ENCODE data around the gene HIP1.
"Not testable (repeated sequence)": the region's sequence is repeated elsewhere in the genome, so short reads cannot be mapped to it uniquely, and the experiment has no call there.

The HIP1 gene

DNA sequence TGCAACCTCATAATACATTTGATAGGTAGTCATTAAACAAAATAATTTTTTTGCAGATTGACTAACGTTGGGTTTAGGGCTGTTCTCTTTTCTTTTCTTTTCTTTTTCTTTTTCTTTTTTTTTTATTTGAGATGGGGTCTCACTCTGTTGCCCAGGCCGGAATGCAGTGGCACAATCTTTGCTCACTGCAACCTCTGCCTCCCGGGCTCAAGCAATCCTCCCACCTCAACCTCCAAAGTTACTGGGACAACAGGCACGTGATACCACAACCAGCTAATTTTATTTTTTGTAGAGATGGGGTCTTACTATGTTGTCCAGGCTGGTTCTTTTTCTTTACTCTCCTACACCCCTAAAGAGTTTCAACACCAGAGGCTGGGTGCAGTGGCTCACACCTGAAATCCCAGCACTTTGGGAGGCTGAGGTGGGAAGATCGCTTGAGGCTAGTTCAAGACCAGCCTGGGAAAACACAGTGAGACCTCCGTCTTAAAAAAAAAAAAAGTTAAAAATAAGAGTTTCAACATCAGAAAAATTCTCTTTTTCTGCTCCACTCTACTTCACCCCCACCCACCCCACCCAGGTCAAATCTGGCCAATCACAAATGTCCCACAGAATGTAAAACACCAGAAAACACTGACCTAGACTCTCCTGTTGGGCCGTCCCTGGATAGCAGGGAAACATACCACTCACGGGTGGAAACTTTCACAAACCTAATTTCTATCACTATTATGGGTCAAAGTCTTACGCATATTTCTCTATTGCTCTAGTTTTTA is 3.0 kb downstream of the HIP1 start:
- Histone ChIP-seq H3K36me3 (ENCODE audit: control insufficient read depth, low read depth, low read length) (no peaks in the 10 kb centered on the region), H3K27me3 (ENCODE audit: control insufficient read depth, insufficient read depth, low read length) (peaks cover 18% of the 10 kb centered on the region), H3K9me3 (ENCODE audit: control insufficient read depth, low read depth, low read length) (no peaks in the 10 kb centered on the region), H3K4me3 (ENCODE audit: low read length) (no peak overlapping the region), H3K4me1 (ENCODE audit: control insufficient read depth, low read depth, low read length) (peaks cover 4% of the 10 kb centered on the region), H3K27ac (ENCODE audit: low read length) (no peak overlapping the region), H3K9ac (ENCODE audit: low read length) (no peak overlapping the region)

DNA sequence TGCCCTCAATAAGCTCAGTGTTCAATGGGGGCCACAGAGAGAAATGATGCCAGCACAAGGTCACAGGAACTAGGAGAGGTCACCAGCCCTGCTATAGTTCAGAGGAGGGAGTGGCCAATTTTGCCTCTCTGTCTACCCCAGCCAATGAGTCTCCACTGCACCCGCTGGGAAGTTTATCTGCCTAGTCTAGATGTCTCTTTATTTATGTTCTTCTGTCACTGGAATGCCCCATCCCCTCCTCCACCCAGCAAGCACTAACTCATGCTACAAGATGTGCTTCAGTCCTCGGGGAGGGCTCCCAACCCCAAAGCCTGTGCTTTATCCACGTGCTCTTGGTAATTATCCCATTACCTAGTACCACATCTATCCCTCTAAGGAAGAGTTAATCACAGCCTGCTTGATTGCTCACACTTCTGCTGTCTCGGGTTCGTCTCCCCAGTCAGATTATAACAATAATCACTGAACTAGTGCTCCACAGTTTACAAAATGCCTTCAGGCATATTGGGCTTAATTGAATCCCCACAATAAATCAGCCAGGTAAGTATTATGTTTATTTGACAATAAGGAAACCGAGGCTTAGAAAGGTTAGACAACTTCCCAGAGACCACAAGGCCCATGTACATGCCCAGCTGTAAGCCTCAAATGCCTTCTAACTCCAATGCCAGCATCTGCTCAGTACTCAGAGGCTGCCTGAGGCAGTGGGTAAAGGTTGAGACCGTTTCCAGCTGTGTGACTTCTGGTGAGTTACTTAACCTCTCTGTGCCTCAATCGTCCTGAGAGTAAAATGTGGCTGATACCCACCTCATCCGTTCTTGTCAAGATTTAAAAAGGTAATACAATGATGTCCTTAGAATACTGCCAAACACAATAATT is 3.9 kb downstream of the HIP1 start:
- Histone ChIP-seq H3K27ac (ENCODE audit: low read length) (no peak overlapping the region), H3K9ac (ENCODE audit: low read length) (no peak overlapping the region)

DNA sequence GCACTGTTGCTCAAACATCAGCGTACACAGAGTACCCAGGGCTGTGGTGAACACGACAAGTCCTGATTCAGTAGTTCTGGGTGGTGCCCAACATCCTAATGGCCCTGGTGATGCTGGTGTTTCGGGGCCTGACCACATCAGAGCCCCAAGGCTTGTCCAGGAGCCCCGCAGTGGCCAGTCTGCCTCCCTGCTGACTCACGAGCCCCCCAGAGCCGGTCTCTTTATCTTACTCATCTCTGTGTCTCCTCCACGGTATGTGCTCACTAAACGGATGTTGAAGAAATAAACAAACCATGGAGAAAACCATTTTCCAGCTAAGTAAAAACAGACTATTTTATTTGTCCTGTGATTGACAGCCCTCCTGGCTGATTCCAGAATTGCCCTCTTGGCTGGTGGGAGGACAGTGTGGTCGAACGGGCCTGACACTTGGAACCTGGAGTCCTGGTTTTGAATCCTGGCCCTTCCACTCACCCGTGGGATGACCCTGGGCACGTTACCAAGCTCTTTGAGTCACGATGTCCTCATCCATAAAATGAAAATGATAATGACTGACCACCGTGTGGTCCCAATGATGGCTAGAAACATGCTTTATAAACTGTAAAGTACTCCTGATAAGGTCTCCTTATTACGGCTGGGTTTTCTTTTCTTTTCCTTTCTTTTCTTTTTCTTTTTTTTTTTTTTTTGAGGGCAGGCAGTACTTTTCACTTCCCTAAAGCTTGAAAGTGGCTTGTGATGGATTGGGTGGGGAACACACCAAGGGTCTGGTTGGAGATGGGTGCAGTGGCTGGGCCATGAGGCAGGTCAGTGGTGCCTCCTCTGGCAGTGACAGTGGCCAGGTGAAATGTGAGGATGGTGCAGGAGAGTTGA is 5.7 kb downstream of the HIP1 start:
- no peak overlapping the region for H3K9ac ChIP-seq (ENCODE audit: low read length)
- no peaks in the 10 kb centered on the region for H3K36me3 ChIP-seq (ENCODE audit: control insufficient read depth, low read depth, low read length)
- peaks cover 6% of the 10 kb centered on the region for H3K27me3 ChIP-seq (ENCODE audit: control insufficient read depth, insufficient read depth, low read length)
- H3K27ac ChIP-seq (ENCODE audit: low read length), result no peak overlapping the region
- peaks cover 5% of the 10 kb centered on the region for H3K4me1 ChIP-seq (ENCODE audit: control insufficient read depth, low read depth, low read length)
- H3K4me3 ChIP-seq (ENCODE audit: low read length), result no peak overlapping the region
- H3K9me3 ChIP-seq (ENCODE audit: control insufficient read depth, low read depth, low read length), result no peaks in the 10 kb centered on the region

More for the DNA sequence above, 3.9 kb downstream of the HIP1 start:
- H3K9me3 ChIP-seq (ENCODE audit: control insufficient read depth, low read depth, low read length), result no peaks in the 10 kb centered on the region
- H3K4me1 ChIP-seq (ENCODE audit: control insufficient read depth, low read depth, low read length), result peaks cover 4% of the 10 kb centered on the region
- H3K36me3 ChIP-seq (ENCODE audit: control insufficient read depth, low read depth, low read length), result no peaks in the 10 kb centered on the region
- peaks cover 12% of the 10 kb centered on the region for H3K27me3 ChIP-seq (ENCODE audit: control insufficient read depth, insufficient read depth, low read length)
- H3K4me3 ChIP-seq (ENCODE audit: low read length), result no peak overlapping the region

DNA sequence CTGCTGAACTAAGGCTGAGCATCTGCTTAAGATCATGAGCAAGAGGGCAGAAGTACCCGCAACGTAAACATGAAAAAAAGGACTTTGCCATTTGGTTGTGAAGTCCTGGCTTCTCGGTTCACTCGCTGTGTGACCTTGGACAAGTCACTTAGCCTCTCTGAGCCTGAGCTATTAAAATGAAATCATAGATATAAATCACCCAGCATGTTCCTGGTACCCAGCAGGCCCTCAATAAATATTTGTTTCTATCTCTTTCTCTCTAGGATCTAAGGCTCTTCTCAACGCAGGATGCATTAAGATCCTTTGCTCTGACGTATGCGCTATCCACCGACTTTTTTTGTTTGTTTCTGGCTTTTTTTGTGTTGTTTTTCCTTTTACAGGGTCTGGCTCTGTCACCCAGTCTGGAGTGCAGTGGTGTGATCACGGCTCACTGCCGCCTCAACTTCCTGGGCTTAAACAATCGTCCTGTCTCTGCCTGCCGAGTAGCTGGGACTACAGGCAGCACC is 6.7 kb downstream of the HIP1 start:
- H3K4me1 ChIP-seq (ENCODE audit: control insufficient read depth, low read depth, low read length), result peaks cover 4% of the 10 kb centered on the region
- H3K27ac ChIP-seq (ENCODE audit: low read length), result no peak overlapping the region
- no peaks in the 10 kb centered on the region for H3K9me3 ChIP-seq (ENCODE audit: control insufficient read depth, low read depth, low read length)
- H3K4me3 ChIP-seq (ENCODE audit: low read length), result no peak overlapping the region
- no peaks in the 10 kb centered on the region for H3K36me3 ChIP-seq (ENCODE audit: control insufficient read depth, low read depth, low read length)
- no peak overlapping the region for H3K9ac ChIP-seq (ENCODE audit: low read length)
- H3K27me3 ChIP-seq (ENCODE audit: control insufficient read depth, insufficient read depth, low read length), result no peaks in the 10 kb centered on the region

DNA sequence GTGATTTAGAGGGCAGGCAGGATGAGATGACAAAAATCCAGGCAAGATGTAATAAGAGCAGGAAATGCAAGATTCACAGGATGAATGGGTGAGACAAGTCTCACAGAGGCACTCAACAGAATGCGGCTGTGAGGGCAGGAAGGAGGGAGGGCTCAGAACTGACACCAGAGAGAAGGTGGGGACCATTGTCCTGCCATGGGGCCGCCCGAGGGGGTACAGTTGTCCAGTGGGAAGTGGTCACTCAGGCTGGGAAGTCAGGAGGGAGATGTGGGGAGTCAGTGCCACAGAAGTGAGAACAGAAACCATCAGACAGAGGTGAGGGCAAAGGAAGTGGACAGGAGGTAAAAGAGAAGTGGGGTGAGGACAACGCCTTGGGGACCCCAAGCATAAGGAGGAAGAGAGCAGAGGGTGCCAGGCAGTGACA is 8.9 kb downstream of the HIP1 start:
- Histone ChIP-seq H3K9me3 (ENCODE audit: control insufficient read depth, low read depth, low read length) (no peaks in the 10 kb centered on the region), H3K4me3 (ENCODE audit: low read length) (no peak overlapping the region), H3K36me3 (ENCODE audit: control insufficient read depth, low read depth, low read length) (no peaks in the 10 kb centered on the region), H3K4me1 (ENCODE audit: control insufficient read depth, low read depth, low read length) (peaks cover 4% of the 10 kb centered on the region), H3K27me3 (ENCODE audit: control insufficient read depth, insufficient read depth, low read length) (no peaks in the 10 kb centered on the region), H3K9ac (ENCODE audit: low read length) (no peak overlapping the region), H3K27ac (ENCODE audit: low read length) (no peak overlapping the region)

DNA sequence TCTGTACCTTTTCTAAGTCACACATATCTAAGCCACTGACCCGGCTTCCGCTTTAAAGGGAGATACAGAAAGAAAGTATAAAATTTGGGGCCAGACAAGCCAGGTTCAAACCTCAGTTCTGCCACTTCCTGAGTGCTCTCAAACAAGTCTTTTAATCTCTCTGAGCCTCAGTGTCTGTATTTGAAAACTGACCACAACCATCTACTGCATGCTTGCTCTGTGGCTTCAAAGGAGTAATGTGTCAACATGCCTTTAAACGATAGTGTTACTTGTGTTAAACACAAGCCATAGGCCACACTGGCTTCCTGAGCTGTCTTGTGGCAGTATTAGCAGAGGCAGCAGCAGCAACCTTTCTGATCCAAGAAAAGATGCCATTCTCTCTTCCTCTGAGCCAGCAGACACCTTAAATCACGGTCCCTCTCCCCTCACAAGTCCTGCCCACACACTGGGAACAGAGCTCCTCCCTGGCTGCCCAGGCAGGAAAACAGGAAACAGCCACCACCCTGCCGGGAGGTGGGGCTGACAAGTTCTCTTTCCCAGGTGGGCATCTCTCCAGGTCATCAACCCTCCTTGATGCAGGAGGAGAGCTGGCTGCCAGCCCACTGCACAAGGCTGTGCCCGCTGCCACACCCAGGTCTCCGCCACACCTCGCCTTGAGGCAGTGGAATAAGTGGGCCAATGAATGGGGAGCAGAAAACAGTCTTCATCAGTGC is 10.7 kb downstream of the HIP1 start:
- Histone ChIP-seq H3K4me3 (ENCODE audit: low read length) (no peak overlapping the region), H3K9me3 (ENCODE audit: control insufficient read depth, low read depth, low read length) (no peaks in the 10 kb centered on the region), H3K27ac (ENCODE audit: low read length) (no peak overlapping the region), H3K36me3 (ENCODE audit: control insufficient read depth, low read depth, low read length) (no peaks in the 10 kb centered on the region), H3K4me1 (ENCODE audit: control insufficient read depth, low read depth, low read length) (peaks cover 4% of the 10 kb centered on the region), H3K27me3 (ENCODE audit: control insufficient read depth, insufficient read depth, low read length) (no peaks in the 10 kb centered on the region), H3K9ac (ENCODE audit: low read length) (no peak overlapping the region)

DNA sequence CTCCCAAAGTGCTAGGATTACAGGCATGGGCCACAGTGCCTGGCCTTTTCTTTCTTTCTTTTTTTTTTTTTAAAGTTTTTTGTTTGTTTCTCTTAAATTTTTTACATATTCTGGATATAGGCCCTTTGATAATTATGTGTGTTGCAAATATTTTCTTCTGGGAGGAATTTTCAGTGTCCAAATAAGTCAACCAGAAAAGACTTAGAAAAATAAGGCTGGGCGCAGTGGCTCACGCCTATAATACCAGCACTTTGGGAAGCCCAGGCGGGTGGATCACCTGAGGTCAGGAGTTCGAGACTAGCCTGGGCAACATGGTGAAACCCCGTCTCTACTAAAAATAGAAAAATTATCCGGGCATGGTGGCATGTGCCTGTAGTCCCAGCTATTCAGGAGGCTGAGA is 11.4 kb downstream of the HIP1 start:
- H3K9me3 ChIP-seq (ENCODE audit: control insufficient read depth, low read depth, low read length); H3K9ac ChIP-seq (ENCODE audit: low read length); H3K36me3 ChIP-seq (ENCODE audit: control insufficient read depth, low read depth, low read length); H3K27ac ChIP-seq (ENCODE audit: low read length); H3K4me1 ChIP-seq (ENCODE audit: control insufficient read depth, low read depth, low read length); H3K27me3 ChIP-seq (ENCODE audit: control insufficient read depth, insufficient read depth, low read length); H3K4me3 ChIP-seq (ENCODE audit: low read length): not testable (repeated sequence)

DNA sequence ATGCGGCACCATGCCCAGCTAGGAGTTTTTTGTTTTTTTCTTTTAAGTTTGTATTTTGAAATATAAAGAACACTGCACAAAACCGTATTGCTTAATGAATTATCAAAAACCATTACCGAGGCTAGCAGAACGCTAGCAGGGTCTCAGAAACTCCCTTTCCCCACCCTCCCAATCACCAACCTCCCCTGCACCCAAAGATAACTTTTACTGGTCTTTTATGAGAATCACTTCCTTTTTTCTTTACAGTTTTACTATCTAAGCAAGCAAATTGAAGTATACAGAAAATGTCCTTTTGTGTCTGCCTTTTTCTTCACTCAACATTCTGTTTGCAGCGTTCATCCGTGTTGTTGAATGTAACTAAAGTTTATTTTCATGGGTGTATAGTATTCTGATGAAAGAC is 13.4 kb downstream of the HIP1 start:
- H3K4me3 ChIP-seq (ENCODE audit: low read length), result no peak overlapping the region
- peaks cover 4% of the 10 kb centered on the region for H3K4me1 ChIP-seq (ENCODE audit: control insufficient read depth, low read depth, low read length)

DNA sequence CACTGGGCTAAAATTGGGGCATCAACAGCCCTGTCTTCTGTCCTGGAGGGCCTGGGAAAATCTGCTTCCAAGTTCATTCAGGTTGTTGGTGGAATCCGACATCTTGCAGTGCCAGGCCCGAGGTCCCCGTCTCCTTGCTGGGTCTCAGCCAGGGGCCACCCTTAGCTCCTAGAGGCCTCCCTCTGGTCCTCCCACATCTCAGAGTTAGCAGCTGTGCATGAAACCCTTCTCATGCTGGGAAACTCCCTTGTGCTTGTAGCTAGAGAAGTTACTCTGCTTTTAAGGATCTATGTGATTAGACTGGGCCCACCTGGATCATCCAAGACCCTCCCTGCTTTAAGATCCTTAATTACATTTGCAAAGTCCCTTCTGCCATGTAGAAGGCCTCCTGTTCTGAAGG is 15.3 kb downstream of the HIP1 start:
- H3K4me3 ChIP-seq (ENCODE audit: low read length), result no peak overlapping the region
- no peak overlapping the region for H3K27ac ChIP-seq (ENCODE audit: low read length)
- H3K36me3 ChIP-seq (ENCODE audit: control insufficient read depth, low read depth, low read length), result no peaks in the 10 kb centered on the region
- peaks cover 4% of the 10 kb centered on the region for H3K4me1 ChIP-seq (ENCODE audit: control insufficient read depth, low read depth, low read length)
- no peaks in the 10 kb centered on the region for H3K27me3 ChIP-seq (ENCODE audit: control insufficient read depth, insufficient read depth, low read length)
- no peak overlapping the region for H3K9ac ChIP-seq (ENCODE audit: low read length)
- no peaks in the 10 kb centered on the region for H3K9me3 ChIP-seq (ENCODE audit: control insufficient read depth, low read depth, low read length)

More for the DNA sequence above, 13.4 kb downstream of the HIP1 start:
- Histone ChIP-seq H3K27me3 (ENCODE audit: control insufficient read depth, insufficient read depth, low read length) (no peaks in the 10 kb centered on the region), H3K9me3 (ENCODE audit: control insufficient read depth, low read depth, low read length) (no peaks in the 10 kb centered on the region), H3K27ac (ENCODE audit: low read length) (no peak overlapping the region), H3K36me3 (ENCODE audit: control insufficient read depth, low read depth, low read length) (no peaks in the 10 kb centered on the region), H3K9ac (ENCODE audit: low read length) (no peak overlapping the region)

DNA sequence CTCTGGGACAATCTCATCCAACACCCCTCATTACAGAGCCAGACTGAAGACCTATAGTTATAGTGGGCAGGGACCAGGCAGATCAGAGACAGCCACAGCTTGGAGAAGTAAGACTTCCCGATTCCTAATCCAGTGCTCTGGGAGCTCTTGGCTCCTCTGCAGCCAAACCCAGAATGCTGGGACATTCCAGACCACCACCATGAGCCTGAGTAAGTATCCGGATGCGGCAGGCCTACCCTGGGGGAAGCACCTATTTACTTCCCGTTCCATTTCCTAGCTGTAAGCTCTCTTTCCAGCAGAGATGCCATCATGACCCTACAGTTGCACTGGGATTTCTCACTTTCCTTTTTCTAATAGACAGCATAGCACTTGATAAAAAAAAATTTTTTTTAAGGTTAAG is 16.4 kb downstream of the HIP1 start:
- Histone ChIP-seq H3K4me1 (ENCODE audit: control insufficient read depth, low read depth, low read length) (no peaks in the 10 kb centered on the region), H3K27ac (ENCODE audit: low read length) (no peak overlapping the region), H3K27me3 (ENCODE audit: control insufficient read depth, insufficient read depth, low read length) (no peaks in the 10 kb centered on the region), H3K36me3 (ENCODE audit: control insufficient read depth, low read depth, low read length) (no peaks in the 10 kb centered on the region), H3K4me3 (ENCODE audit: low read length) (no peak overlapping the region), H3K9me3 (ENCODE audit: control insufficient read depth, low read depth, low read length) (no peaks in the 10 kb centered on the region), H3K9ac (ENCODE audit: low read length) (no peak overlapping the region)

DNA sequence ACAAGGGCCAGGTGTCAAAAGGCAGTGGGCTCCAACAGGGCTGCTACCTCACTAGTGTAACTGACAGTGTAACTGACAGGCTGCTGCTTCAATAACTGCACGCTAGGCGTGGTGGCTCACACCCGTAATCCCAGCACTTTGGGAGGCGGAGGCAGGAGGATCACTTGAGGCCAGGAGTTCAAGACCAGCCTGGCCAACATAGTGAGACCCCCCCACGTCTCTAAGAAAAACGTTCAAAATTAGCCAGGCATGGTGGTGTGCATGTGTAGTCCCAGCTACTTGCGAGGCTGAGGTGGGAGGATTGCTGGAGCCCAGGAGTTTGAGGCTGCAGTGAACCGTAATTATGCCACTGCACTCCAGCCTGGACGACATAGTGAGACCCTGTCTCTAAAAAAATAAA is 16.8 kb downstream of the HIP1 start:
- H3K27me3 ChIP-seq (ENCODE audit: control insufficient read depth, insufficient read depth, low read length); H3K36me3 ChIP-seq (ENCODE audit: control insufficient read depth, low read depth, low read length); H3K9me3 ChIP-seq (ENCODE audit: control insufficient read depth, low read depth, low read length); H3K4me1 ChIP-seq (ENCODE audit: control insufficient read depth, low read depth, low read length); H3K9ac ChIP-seq (ENCODE audit: low read length); H3K4me3 ChIP-seq (ENCODE audit: low read length); H3K27ac ChIP-seq (ENCODE audit: low read length): not testable (repeated sequence)

Data from iPS-18a (cell line).